Activated CD4-positive, alpha-beta T cell treated with anti-CD3 and anti-CD28 coated beads, Interleukin-2, amount 50 U/mL, for 4 hours (primary cell): ENCODE measurements around the gene HORMAD2.

Experiments used
- DNase-seq, 2 experiments: peaks; one replicate each; pipeline ENCODE4 v3.0.0-alpha.2; 2020

The HORMAD2 gene

DNA sequence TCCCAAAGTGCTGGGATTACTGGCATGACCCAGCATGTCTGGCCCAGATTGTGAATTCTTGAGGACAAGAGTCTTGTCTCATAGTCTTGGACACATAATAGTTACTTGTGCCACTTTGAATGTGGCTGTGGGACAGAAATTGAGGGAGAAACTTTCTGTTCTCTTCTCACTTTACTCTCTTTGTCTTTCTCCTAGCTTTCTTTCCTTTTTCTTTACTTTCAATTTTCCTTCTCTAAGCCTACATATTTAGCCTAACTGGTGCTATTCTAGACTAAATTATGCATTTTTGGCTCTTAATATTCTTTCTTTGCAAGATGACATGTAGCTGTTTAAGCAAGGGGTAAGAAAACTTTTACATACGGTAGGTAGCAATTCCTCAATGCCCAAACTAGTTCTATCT, 33.2 kb downstream of the HORMAD2 start:
- no peak for DNase-seq

DNA sequence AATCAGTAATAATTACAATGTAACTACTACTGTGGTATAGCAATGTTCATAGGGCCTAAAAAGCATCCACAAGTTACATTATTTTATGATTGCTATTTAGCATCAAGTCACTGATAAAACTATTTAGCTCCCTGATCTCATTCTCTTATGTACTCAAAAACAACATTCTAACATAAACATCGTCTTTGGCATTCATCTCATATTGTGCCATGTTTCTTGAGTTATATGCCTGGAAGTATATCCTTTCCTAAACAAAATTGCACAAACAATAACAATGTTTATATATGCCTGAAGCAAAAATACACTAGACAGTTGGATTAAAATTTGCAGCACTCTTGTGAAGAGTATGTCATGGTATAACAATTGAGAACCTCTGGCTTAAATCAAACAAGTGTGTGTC, 34.1 kb downstream of the HORMAD2 start:
- DNase-seq: no peak

DNA sequence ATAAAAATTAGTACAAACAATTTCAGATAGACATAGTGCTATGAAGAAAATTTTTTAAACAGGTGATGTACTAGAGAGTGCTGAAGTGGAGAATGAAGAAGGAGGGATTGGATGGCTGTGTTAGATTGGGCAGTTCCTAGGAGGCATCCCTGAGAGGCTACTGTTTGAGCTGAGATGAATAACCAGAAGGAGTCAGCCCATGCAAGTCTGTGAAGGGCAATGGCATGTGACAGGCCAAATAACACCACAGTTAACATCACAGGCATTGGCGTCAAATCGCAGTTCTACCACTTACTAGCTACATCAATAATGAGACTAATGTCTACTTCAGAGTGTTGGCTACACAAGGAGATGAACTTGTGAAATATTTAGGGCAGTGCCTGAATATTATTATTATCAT, 35.4 kb downstream of the HORMAD2 start:
- no peak for DNase-seq

DNA sequence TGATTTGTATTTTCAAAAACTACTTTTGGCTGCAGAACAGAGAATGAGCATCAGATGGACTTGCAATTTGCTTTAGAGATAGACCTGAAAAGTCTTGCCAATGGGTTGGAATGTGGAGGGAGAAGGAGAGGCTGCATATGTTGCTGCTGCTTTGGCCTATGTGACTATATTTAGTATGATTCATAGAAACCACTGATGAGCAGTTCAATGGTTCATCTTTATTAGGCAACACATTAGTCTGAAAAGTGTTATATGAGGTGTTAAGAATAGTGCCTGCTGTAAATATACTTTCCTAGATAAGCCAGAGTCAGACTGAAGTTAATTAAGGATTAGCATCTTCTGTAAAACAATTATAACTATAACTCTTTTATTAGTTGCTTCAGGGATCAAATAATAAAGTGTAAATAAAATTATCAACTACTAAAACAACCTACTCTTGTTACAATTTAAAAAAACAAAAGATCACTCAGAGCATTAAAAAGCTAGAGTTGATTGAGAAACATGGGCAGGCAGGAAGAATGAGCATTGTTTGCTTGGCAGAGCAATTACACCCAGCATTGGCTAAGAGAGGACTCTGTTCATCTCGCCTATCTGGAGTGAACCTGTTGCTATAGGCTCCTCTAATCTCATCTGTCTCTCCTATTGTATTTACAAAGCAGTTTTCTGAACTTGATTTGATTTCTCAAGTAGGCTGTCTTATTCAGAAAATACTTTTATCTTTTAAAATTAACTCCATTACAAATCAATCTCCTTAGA, 36.3 kb downstream of the HORMAD2 start:
- DNase-seq: no peak

DNA sequence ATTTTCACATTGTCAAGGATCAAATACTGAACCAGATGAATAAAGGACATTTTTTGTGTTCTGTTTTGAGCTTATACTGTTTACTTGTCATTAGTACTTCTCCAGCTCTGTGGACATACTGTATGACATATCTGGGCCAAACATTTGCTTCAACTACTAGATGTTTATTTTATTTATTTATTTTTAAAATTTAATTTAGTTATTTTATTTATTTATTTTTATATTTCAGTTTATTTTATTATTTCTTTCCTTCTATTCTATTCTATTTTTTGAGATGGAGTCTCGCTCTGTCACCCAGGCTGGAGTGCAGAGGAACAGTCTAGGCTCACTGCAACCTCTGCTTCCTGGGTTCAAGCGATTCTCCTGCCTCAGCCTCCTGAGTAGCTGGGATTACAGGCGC, 37.0 kb downstream of the HORMAD2 start:
- no peak for DNase-seq

DNA sequence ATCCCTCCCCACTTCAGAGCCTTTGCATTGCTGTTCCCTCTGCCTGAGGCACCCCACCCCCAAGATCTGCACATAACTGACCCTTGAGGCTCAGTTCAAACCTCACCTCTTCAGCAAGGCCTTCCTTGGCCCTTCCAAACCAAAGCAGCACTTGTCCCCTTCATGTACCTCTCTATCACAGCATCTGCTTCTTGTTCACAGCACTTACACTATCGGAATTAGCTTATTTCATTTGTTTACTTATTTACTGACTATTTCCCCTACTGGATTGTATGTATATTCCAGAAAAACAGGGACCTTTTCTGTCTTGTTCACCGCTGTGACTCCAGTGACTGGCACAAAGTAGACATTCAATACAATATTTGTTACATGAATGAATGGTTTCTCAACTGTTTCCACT, 38.0 kb downstream of the HORMAD2 start:
- no peak for DNase-seq

DNA sequence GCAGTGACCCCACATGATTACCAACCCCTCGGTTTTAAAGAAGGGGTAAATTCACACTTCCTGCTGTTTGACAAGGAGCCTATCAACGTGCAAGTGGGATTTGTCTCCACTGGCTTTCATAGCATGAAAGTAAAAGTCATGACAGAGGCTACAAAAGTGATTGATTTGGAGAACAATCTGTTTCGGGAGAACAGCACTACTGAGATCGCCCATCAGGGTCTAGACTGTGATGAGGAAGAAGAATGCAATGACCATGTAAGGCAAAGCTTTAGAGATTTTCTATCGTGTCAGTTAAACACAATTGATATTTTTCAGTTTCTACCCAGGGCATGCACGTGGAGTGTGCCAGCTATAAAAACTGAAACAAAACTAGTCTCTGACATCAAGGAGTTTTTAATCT, 41.7 kb downstream of the HORMAD2 start:
- DNase-seq: no peak

DNA sequence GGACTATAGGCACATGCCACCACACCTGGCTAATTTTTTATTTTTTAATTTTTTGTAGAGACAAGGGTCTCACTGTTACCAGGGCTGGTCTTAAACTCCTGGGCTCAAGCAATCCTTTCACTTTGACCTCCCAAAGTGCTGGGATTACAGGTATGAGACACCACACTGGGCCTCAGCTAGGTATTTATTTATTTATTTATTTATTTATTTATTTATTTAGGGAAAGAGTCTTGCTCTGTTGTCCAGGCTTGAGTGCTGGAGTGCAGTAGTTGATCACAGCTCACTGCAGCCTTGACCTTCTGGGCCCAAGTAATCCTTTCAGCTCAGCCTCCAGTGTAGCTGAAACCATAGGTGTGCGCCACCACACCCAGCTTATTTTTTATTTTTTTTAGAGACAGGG, 43.2 kb downstream of the HORMAD2 start:
- DNase-seq: no peak

DNA sequence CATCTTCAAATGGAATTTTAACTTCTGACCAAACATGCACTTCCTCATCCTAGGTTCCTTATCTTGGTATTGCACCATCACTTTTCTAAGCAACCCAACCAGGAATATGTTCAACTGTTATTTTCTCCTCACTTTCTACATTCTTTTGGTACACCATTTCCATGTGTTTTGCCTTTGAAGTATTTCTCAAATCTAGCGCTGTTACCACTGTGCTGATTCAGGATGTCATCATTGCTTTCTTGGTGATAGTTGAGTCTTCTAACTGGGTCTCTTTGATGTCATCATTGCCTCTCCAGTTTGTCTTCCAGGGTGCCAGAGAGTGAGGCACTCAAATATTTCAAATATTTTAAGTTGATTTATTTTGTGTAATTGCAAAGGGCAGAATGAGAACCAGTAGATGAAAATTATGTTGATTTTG, 47.5 kb downstream of the HORMAD2 start:
- no peak for DNase-seq

DNA sequence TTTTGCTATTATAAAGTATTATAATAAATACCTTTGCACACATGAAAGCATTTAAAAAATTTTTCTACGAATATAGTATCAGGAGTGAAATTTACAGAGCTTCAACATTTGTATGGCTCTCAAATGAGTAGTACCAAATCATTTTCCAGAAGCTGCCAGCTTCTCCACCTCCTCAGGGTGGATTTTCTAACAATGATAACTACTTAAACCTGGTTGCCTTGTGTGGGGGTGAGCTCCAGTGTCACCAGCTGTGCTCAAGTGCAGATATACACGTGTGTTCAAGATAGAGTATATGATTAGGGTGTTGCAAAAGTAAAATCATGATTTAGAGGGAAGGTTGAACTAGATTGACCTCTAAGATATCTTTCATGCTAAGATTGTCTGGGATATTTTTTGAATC, 48.2 kb downstream of the HORMAD2 start:
- DNase-seq: no peak

DNA sequence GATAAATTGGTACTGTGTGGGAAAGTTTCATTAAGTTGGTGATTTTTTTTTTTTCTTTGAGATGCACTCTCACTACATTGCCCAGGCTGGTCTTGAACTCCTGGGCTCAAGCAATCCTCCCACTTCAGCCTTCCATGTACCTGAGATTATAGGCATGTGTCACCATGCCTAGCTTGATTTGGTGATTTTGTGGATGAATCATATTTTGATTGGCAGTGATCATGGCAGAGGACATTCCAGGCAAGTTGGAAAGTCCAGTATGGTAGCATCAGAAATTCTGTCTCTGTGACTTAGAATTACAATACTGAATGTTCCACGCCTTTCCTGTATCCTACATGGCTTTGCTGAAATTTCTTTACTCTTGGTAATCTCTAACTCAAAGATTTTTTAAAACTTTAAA, 49.4 kb downstream of the HORMAD2 start:
- DNase-seq: no peak

DNA sequence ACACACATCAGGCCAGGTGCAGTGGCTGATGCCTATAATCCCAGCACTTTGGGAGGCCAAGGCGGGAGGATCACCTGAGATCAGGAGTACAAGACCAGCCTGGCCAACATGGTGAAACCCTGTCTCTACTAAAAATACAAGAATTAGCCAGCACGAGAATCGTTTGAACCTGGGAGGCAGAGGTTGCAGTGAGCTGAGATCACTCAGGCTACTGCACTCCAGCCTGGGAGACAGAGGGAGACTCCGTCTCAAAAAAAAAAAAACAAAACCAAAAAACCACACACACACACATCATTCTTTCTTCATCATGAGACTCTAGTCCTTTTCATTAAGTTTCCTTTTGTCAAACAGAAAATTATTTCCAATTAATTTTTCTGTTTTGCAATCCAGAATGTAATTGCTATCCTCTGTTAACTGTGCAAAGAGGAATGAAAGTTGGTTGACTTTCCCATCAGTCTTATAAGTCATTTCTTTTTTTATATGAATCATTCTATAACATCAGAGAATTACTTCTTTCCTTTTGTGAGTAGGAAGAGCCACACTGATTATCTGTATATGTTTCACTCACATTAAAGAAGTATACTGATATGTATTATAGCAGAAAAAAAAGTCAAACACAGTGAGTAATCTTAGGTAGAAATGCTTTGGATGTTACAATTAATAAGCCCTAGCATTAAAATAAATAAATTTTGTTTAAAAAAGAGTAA, 52.2 kb downstream of the HORMAD2 start:
- DNase-seq: no peak

DNA sequence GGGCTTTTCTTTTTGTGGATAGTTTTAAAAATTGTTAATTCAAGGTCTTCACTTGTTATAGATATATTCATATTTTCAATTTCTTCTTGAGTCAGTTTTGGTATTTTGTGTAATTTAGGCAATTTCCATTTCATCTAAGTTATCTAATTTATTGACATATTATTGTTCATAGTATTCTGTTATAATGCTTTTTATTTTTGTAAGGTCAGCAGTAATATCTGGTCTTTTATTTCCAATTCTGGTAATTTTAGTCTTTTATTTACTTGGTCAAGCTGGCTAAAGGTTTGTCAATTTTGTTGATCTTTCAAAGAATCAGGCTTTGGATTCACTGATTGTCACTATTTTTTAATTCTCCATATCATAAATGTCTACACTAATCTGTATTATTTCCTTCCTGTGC, 60.1 kb downstream of the HORMAD2 start:
- no peak for DNase-seq

DNA sequence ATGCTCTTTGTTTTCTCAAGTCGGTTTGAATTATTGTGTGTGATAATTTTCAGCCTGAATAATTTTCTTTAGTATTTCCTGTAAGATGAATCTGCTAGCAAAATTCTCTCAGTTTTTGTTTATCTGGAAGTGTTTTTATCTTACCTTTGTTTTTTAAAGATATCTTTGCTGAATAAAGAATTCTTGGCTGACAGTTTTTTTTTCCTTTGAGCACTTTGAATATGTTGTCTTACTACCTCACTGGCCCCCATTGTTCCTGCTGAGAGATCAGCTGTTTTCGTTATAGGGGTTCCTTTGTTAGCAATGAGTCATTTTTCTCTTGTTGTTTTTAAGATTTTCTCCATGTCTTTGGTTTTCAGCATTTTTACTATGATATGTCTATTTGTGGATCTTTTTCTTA, 63.0 kb downstream of the HORMAD2 start:
- no peak for DNase-seq

DNA sequence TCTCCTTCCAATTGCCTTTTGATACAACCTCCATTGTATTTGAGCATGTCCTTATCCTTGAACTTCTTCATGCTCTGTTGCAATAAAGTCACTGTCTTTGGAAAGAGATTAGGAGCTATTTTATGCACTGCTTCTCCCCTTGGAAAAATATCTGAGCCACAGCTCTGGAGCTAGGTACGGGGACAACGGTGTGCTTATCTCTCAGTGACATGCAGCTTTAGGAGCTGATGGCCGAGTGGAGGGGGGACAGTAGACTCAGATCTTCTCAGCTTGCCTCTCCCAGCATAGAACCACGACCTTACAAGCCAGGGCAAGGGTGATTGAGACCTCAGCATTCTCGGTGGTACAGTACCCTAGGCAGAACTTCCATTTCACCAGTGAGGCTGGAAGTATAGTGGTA, 64.1 kb downstream of the HORMAD2 start:
- DNase-seq: no peak

DNA sequence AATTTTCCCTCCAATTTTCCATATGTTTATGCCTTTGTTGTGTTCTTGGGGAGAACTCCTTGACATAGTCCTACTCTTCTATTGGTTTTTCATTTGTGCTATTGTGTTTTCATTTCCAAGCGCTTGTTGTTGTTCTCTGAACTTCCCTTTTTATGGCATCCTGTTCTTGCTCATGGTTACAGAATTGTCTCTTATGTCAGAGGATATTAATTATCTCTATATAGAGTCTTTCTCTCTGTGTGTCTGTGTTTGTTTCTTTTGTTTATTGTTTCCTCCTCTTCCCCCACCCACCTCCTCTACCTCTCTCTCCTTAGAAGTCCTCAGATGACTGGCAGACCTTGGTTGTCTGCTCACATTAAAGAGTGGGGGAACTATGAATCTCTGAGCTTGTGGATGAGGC, 69.9 kb downstream of the HORMAD2 start:
- DNase-seq: no peak

DNA sequence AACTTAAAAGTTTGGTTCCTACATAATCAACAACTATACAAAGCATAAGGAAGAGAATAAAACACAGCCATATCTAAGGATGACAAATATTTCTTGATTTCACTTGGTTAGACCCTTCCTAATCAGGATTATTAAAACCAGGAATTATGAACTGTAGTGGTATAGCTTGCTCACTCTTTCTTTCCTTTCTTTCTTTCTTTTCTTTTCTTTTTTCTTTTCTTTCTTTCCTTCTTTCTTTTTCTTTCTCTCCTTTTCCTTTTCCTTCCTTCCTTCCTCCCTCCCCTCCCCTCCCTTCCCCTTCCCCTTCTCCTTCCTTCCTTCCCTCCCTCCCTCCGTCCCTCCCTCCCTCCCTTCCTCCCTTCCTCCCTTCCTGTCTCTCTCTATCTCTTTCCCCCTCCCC, 78.0 kb downstream of the HORMAD2 start:
- no peak for DNase-seq

DNA sequence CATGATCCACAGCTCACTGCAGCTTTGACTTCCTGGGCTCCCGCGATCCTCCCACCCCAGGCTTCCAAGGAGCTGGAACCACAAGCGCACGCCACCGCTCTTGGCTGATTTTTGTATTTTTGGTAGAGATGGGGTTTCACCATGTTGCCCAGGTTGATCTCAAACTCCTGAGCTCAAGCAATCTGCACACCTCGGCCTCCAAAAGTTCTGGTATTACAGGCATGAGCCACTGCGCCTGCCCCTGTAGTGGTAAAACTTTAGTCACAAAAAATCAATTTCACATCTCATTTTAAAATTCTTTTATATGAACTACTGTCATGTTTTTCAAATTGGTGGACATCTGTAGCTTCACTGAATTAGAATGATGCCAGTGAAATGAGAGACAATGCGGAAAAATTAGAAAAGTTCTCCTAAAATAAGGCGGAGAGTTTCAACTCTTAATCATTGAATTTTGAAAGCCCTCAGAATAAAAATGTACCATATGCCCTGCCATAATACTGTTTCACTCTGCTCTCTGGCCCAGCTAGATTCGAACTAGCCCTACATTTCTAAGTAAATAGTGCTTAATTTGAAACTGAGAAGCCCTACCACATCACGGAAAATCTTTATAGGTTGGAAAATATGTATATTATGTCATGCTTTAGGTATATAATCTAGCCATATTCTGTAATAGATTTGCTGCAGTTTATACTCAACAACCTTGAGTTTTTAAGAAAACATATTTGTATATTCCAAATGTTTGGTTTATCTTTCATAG, 78.7 kb downstream of the HORMAD2 start:
- DNase-seq: no peak

DNA sequence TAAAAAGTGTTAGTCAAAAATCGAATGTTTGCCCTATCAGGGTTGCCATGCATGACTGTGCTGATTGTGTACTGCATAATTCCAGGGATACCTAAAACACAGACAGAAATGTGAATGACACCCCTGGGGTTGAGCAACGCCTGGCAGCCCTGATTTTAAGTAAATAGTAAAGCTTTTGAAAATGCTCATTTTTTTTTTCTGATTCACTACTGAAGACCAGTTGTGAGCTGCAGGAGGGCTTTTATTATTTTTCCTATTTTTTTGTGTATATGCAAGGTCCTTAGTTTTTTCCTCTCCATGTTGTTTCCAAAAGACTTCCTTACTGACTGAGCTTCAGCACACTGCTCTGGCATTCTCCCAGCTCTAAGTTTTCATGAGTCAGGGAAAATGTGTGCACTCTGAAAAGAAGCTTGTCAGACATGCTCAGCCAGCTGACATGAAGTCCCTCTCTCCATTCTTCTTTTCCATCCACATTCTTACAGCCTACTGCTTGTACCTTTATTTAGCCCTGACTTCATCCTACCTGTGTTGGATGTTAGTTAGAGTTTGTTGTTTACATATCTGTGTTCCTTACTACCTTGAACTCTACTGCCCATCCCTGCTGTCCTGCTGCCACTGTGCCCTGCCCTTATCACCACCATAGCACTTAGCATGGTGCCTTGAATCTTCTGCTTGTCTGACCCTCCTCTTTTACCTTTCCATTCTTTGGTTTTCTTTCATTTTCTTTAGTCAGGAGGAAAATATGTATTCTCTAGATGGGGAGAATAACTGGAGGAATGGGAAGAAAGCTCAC, 79.5 kb downstream of the HORMAD2 start:
- no peak for DNase-seq

DNA sequence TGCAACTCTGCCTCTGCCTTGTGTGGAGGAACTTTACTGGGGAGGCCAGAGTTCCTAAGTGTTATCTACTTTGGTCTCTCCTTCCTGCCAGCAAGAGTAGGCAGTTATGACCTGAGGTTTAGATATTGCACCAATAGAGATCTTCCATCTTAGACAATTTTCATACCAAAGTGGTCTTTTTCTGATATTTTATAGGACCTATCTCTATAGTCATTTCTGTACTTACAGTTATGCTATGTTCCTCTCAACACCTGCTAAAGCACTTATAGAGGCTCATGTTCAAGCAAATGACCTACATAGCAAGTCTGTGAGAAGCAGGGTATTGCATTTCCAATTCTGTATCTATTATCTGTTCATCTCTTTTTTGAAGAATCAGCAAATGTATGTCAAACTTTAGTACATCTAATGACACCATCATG, 80.8 kb downstream of the HORMAD2 start:
- DNase-seq: no peak

DNA sequence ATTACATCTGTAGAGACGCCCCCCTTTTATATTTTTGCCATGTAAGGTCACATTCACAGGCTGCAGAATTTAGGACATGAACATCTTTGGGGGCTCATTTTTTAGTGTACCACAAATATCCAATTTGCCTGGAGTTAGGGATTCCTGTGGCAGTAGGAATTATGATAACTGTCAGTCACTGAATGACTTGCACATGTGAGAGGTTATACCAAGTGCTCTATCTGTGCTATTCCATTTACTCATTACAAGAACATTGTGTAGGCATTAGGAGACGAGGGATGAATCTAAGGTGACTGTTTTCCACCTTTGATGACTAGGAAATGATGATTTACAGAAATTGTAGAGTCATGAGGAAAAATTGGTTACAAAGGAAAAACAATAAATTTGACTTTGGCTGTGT, 87.0 kb downstream of the HORMAD2 start:
- no peak for DNase-seq

DNA sequence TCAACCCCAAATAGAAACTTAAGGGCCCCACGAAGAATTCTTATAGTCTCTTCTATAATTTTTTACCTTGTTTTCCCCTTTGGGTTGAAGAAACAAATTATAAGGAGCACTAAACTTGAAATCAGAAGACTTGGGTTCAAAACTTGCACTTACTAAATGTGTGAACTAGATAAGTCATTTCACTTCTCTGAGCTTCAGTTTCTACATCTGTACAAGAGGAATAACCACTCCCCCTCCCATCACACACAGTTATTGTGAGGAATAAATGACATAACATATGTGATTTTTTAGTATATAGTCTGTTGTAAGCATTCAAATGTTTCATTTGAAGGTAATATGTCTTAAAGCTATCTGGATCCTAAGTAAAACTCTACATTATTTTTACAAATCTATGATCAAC, 87.5 kb downstream of the HORMAD2 start:
- DNase-seq: no peak

DNA sequence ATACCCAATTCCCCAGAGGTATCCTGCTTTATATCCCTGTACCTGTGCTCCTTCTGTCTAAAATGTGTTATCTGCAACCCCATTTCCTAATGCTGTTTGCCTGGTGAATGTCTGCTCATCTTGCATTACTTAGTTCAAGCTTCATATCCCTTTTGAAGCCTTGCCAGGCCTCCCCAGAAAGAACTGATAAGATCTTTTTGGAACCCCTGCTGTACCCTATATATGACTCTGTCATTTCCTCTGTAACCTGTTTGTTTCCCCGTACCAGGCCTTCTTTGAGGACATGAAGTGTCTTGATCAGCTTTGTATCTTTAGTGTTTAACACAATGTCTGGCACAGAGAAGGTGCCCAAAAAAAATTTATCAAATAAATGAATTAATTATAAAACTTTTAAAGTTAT, 88.7 kb downstream of the HORMAD2 start:
- DNase-seq: no peak
